Measurements from ENCODE around the gene ATP2B1. TPM values are rescaled to one million over a fixed set of nuclear protein-coding genes. Genes with fewer than 3 reads are reported as not detected.
A peak's percentile ranks its signal among the peaks of the same experiment; 100 is the strongest.

The ATP2B1 gene
- total RNA-seq, 1 donor from 2014 or later, result 34.5 TPM

GRCh38 chr12:89621521-89621920, 87.1 kb downstream of the ATP2B1 start:
- TF ChIP-seq CTCF (IDR thresholded peaks at IDR 0.05), result no peak
- no peak overlapping the region for H3K4me3 ChIP-seq
- H3K4me1 ChIP-seq, result no peaks in the 10 kb centered on the region
- peaks cover 29% of the 10 kb centered on the region for H3K36me3 ChIP-seq
- H3K9me3 ChIP-seq, result no peaks in the 10 kb centered on the region
- intact Hi-C loops (cut with DNase I), result no loop called here
- ATAC-seq (no peak), DNase-seq (no peak)
- H3K27ac ChIP-seq, result no peak overlapping the region
- no peaks in the 10 kb centered on the region for H3K27me3 ChIP-seq (ENCODE audit: low read depth)

- Histone ChIP-seq H3K27me3 (ENCODE audit: low read depth) (no peaks in the 10 kb centered on the region), H3K27ac (no peak overlapping the region), H3K4me3 (no peak overlapping the region), H3K9me3 (no peaks in the 10 kb centered on the region), H3K36me3 (peaks cover 19% of the 10 kb centered on the region), H3K4me1 (no peaks in the 10 kb centered on the region)
- DNase-seq (no peak), ATAC-seq (no peak)
- intact Hi-C loops (cut with DNase I), result no loop called here
- no peak for TF ChIP-seq CTCF (IDR thresholded peaks at IDR 0.05)
Measured at GRCh38 chr12:89619764-89620163, 88.9 kb downstream of the ATP2B1 start.

- H3K4me3 ChIP-seq, result no peak overlapping the region
- H3K36me3 ChIP-seq, result peaks cover 6% of the 10 kb centered on the region
- no peaks in the 10 kb centered on the region for H3K4me1 ChIP-seq
- no peak overlapping the region for H3K27ac ChIP-seq
- H3K27me3 ChIP-seq (ENCODE audit: low read depth), result no peaks in the 10 kb centered on the region
- TF ChIP-seq CTCF (IDR thresholded peaks at IDR 0.05), result no peak
- no peaks in the 10 kb centered on the region for H3K9me3 ChIP-seq
- no peak for ATAC-seq
- no peak for DNase-seq
- intact Hi-C loops (cut with DNase I), result no loop called here
Measured at GRCh38 chr12:89618113-89618862, 90.3 kb downstream of the ATP2B1 start.

GRCh38 chr12:89610366-89610765, 98.3 kb downstream of the ATP2B1 start:
- ATAC-seq (peak in 1 of 2 donors; percentile 21), DNase-seq (no peak)
- intact Hi-C loops (cut with DNase I), result no loop called here
- no peaks in the 10 kb centered on the region for H3K4me1 ChIP-seq
- peaks cover 8% of the 10 kb centered on the region for H3K36me3 ChIP-seq
- no peaks in the 10 kb centered on the region for H3K27me3 ChIP-seq (ENCODE audit: low read depth)
- no peak overlapping the region for H3K4me3 ChIP-seq
- no peak overlapping the region for H3K27ac ChIP-seq
- H3K9me3 ChIP-seq, result no peaks in the 10 kb centered on the region
- no peak for TF ChIP-seq CTCF (IDR thresholded peaks at IDR 0.05)

- Histone ChIP-seq H3K4me3 (no peak overlapping the region), H3K36me3 (peaks cover 54% of the 10 kb centered on the region), H3K27me3 (ENCODE audit: low read depth) (no peaks in the 10 kb centered on the region), H3K27ac (no peak overlapping the region), H3K4me1 (no peaks in the 10 kb centered on the region), H3K9me3 (no peaks in the 10 kb centered on the region)
- no peak for DNase-seq
- intact Hi-C loops (cut with DNase I), result no loop called here
- TF ChIP-seq CTCF (IDR thresholded peaks at IDR 0.05), result no peak
- ATAC-seq, result no peak
Measured at GRCh38 chr12:89603678-89604077, 105.0 kb downstream of the ATP2B1 start.

Data from lower lobe of right lung (tissue), 2 donors.